Stimulated activated CD8-positive, alpha-beta memory T cell treated with anti-CD3 and anti-CD28 coated beads, Interleukin-12 subunit alpha, Interleukin-12 subunit beta, amount 100 ng/mL, for 24 hours (primary cell): Measurements from ENCODE around the gene PCAT7.

Experiments
- DNase-seq: peaks from one replicate; pipeline ENCODE4 v3.0.0-alpha.2; 2020; ENCODE audit errors: extremely low read depth

Gene PCAT7

GRCh38 chr9:94603259-94604160 lies 48.6 kb downstream of the PCAT7 start:
- DNase-seq, result peak; percentile 9

- DNase-seq, result no peak
These were observed 52.0 kb downstream of the PCAT7 start for GRCh38 chr9:94606646-94607422.

DNA sequence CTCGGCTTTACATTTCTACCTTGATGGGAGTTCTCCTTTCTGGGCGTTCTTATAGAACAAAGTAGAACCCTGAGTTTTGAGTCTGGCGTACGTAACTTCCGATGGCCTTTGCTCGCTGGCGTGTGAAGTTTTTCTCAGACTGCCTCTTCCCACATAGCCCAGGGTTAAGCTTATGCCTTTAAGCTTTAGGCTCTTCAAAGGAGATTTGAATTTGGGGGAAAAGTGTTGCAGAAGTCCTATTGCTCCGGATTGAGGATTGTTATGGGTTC lies 52.5 kb downstream of the PCAT7 start:
- no peak for DNase-seq

DNA sequence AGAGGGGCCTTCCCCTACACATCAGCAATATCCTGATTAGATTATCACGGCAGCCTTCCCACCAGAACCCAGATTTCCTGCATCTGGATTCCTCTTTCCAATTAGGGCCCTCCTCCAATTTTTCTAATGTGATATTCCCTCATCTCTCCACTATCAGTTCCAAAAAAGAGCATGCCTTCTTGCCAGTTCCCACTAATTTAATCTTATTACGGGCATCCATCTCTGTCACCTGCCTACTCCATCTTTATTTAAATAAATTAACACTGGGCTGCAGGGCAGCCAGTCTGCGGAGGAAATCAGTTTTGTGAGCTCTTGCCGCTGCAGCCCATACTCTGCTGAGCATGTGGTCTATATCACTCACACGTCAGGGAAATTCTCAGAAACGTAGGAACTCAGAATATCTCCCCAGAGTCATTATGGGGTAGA lies 55.3 kb downstream of the PCAT7 start:
- no peak for DNase-seq

DNA sequence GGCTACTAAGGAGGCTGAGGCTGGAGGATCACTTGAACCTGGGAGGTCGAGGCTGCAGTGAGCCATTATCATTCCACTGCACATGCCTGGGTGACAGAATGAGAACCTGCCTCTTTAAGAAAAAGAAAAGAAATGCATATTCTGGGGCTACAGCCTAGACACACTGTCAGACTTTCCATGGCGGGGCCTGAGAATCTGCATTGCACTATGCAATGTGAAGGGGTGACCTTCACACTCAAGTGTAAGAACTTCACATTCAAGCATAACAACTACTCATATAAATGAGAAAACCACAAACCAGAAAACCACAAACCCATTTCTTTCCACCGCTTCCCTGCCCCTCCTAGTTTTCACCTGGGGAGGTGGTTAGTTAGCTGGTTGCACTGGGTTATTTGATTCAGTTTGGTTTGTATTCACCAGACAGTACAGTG lies 56.8 kb downstream of the PCAT7 start:
- DNase-seq, result peak; percentile 14

GRCh38 chr9:94612071-94612470 lies 57.2 kb downstream of the PCAT7 start:
- no peak for DNase-seq

- no peak for DNase-seq
These were observed 58.1 kb downstream of the PCAT7 start for GRCh38 chr9:94613003-94613402.

DNA sequence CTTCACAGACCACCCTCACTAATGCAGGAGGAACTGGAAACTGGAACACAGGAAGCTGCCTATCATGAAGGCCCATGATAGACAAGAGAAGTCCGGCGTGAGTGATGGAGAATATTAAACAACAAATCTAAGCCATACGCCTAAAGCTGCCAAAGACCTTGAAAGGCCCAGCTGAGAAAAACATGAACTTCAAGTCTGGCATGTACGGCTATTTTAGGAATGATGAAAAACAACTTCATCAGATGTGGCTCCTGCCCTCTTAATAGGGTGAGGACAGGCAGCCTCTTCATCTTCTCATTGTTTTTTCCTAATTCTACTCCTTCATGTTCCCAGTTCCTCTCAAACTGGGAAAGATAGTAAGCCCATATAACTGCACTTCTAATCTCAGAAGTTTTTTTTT lies 64.1 kb downstream of the PCAT7 start:
- DNase-seq, result no peak
